PC-3 (cell line): ENCODE data around the gene ATF7. TPM values are rescaled to one million over a fixed set of nuclear protein-coding genes. Genes with fewer than 3 reads are reported as not detected.

Experiments
- ATAC-seq: fragments of 200-7000 bp; cut with Tn5 transposase; 2 replicates; pipeline ENCODE4 v1.9.1; 2020; ENCODE audit warnings: mild to moderate bottlenecking, moderate library complexity
- BruUV-seq: library from RNA; stranded (reverse); fragments of 400-500 nt; replicated peaks from 2 replicates; lab custom pipeline; 2021; lab: Mats Ljungman, UMichigan
- CTCF ChIA-PET: fragments of 300-600 bp; sonication (Branson Sonifier 250); formaldehyde crosslinking; loops from one replicate; lab custom pipeline; 2022; ENCODE audit warnings: antibody characterized with exemption; lab: Charles Lee
- POLR2A ChIA-PET: fragments of 300-600 bp; sonication (Branson Sonifier 250); formaldehyde crosslinking; loops from one replicate; lab custom pipeline; 2022; ENCODE audit warnings: antibody characterized with exemption; ENCODE audit not compliant: unreplicated experiment; lab: Charles Lee
- DNase-seq: peaks from one replicate; pipeline ENCODE4 v3.0.0-alpha.2; 2015
- H2AFZ ChIP-seq: fragments of 300-600 bp; sonication (generic); 2 replicates; pipeline ENCODE4 v1.6.0; 2016; ENCODE audit warnings: antibody characterized with exemption, low read length
- H3F3A ChIP-seq: fragments of 300-600 bp; sonication (generic); one replicate; pipeline ENCODE4 v1.6.0; 2017; ENCODE audit warnings: antibody characterized with exemption, low read length, control low read depth, mild to moderate bottlenecking; ENCODE audit not compliant: unreplicated experiment
- H3K27ac ChIP-seq: fragments of 300-600 bp; sonication (generic); 2 replicates; pipeline ENCODE4 v1.5.1; 2016; ENCODE audit warnings: mild to moderate bottlenecking, low read length
- H3K27me3 ChIP-seq: fragments of 300-600 bp; sonication (generic); 2 replicates; pipeline ENCODE4 v1.6.1; 2016; ENCODE audit warnings: low read length, mixed read lengths
- H3K36me3 ChIP-seq: fragments of 300-600 bp; sonication (generic); 2 replicates; pipeline ENCODE4 v1.6.1; 2016; ENCODE audit warnings: low read depth, mixed run types, low read length, mixed read lengths
- H3K4me1 ChIP-seq: fragments of 300-600 bp; sonication (generic); 2 replicates; pipeline ENCODE4 v1.5.1; 2016; ENCODE audit warnings: low read length; ENCODE audit not compliant: insufficient read depth
- H3K4me2 ChIP-seq: fragments of 300-600 bp; sonication (generic); 2 replicates; pipeline ENCODE4 v1.6.0; 2016; ENCODE audit warnings: low read length
- H3K4me3 ChIP-seq: fragments of 300-600 bp; sonication (generic); 2 replicates; pipeline ENCODE4 v1.5.1; 2016; ENCODE audit warnings: mild to moderate bottlenecking, low read length, mixed read lengths
- H3K79me2 ChIP-seq: fragments of 300-600 bp; sonication (generic); 2 replicates; pipeline ENCODE4 v1.6.1; 2017; ENCODE audit warnings: low read length, mixed read lengths
- H3K9ac ChIP-seq: fragments of 300-600 bp; sonication (generic); 2 replicates; pipeline ENCODE4 v1.6.0; 2016; ENCODE audit warnings: mild to moderate bottlenecking, low read length
- H3K9me2 ChIP-seq: fragments of 300-600 bp; sonication (generic); replicated peaks from 2 replicates; pipeline ENCODE4 v1.6.1; 2016; ENCODE audit warnings: mixed run types, low read length, mixed read lengths
- H3K9me3 ChIP-seq: fragments of 300-600 bp; sonication (generic); 2 replicates; pipeline ENCODE4 v1.6.1; 2016; ENCODE audit warnings: low read length, mixed read lengths
- H4K20me1 ChIP-seq: fragments of 300-600 bp; sonication (generic); 2 replicates; pipeline ENCODE4 v1.6.1; 2016; ENCODE audit warnings: low read length, mixed read lengths
- EZH2 ChIP-seq: fragments of 300-600 bp; sonication (generic); IDR thresholded peaks from one replicate; pipeline ENCODE4 v1.6.1; 2017; ENCODE audit warnings: antibody characterized with exemption, mild to moderate bottlenecking, low read length; ENCODE audit not compliant: unreplicated experiment
- EZH2phosphoT487 ChIP-seq: fragments of 300-600 bp; sonication (generic); IDR thresholded peaks from 2 replicates; pipeline ENCODE4 v1.6.1; 2018; ENCODE audit warnings: mild to moderate bottlenecking, antibody characterized with exemption, low read length, borderline replicate concordance
- intact Hi-C: fragments of 100-400 bp; cut with micrococcal nuclease; formaldehyde crosslinking; loops from 2 replicates; pipeline ENCODE4 v1.9.0; 2023
- total RNA-seq: library from RNA; depleted of rRNA; stranded (reverse); fragments of >200 nt; gene quantifications from 2 replicates; pipeline ENCODE4 v1.2.3, GENCODE V29; 2014
- TF ChIP-seq, protein P1 (sequence below): fragments of 300-600 bp; sonication (generic); conservative IDR thresholded peaks from 2 replicates; pipeline ENCODE4 v1.5.1; 2017; ENCODE audit warnings: antibody characterized with exemption, low read depth, mild to moderate bottlenecking, low read length

The ATF7 gene
- total RNA-seq, 1 experiment from 2014 or later = 7.9 TPM

DNA sequence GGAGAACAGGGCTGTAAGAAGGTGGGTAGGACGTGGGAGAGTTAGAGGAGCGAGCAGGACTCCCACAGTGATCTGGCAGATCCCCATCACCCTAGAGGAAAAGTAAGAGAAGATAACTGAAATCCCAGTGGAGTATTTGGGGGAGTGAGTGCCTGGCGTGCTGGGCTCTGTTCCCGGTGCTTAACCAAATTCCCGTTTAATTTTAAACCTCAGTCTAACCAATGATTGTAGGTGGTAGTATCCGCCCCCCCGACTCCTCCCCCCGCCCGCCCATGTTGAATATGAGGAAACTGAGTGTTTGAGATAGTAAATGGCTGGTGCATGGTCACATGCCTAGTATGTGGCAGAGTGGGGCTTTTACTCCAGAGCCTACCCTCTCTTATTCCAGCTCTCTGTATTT, 123.9 kb downstream of the ATF7 start:
- Histone ChIP-seq H3K27ac (no peak overlapping the region), H2AFZ (no peak overlapping the region), H3K79me2 (peaks cover 27% of the 10 kb centered on the region), H3K4me2 (peak overlapping the region; percentile 87), H3K9ac (0 out of 2 replicates have a peak overlapping the region, but pooled peaks have one; percentile 96), H3F3A (no peaks in the 10 kb centered on the region), H3K4me3 (peak overlapping the region; percentile 75), H4K20me1 (no peaks in the 10 kb centered on the region), H3K4me1 (peaks cover 37% of the 10 kb centered on the region), H3K27me3 (no peaks in the 10 kb centered on the region), H3K36me3 (peaks cover 21% of the 10 kb centered on the region; the same call in 1 of the 2 replicates), H3K9me3 (no peaks in the 10 kb centered on the region), H3K9me2 (no peaks in the 10 kb centered on the region)
- POLR2A ChIA-PET = no interaction called here
- BruUV-seq = no TSS peak
- intact Hi-C loops = no loop called here
- ATAC-seq (no peak), DNase-seq (no peak)
- TF ChIP-seq, protein P1, sequence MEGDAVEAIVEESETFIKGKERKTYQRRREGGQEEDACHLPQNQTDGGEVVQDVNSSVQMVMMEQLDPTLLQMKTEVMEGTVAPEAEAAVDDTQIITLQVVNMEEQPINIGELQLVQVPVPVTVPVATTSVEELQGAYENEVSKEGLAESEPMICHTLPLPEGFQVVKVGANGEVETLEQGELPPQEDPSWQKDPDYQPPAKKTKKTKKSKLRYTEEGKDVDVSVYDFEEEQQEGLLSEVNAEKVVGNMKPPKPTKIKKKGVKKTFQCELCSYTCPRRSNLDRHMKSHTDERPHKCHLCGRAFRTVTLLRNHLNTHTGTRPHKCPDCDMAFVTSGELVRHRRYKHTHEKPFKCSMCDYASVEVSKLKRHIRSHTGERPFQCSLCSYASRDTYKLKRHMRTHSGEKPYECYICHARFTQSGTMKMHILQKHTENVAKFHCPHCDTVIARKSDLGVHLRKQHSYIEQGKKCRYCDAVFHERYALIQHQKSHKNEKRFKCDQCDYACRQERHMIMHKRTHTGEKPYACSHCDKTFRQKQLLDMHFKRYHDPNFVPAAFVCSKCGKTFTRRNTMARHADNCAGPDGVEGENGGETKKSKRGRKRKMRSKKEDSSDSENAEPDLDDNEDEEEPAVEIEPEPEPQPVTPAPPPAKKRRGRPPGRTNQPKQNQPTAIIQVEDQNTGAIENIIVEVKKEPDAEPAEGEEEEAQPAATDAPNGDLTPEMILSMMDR = no peak
- TF ChIP-seq EZH2 = no peak
- CTCF ChIA-PET = no interaction called here

DNA sequence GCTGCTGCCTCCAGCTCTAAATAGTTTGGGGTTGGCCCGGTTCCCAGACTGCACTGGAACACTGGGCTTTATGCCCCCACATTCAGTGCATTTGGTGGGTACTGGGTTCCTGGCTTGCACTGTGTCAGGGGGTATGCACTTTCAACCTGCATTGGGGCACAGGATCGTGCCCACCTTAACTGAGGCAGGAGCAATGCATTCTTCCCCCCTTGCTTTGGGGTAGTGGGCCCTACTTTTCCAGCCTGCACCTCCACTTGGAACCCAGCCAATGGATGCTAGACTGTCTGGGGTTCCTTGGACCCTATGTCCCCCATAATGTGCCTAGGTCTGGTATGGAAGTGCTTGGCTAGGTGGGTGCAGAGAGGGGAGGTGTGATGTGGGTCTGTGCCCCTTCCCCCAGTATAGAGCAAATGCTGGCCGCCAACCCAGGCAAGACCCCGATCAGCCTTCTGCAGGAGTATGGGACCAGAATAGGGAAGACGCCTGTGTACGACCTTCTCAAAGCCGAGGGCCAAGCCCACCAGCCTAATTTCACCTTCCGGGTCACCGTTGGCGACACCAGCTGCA, 124.5 kb downstream of the ATF7 start:
- Histone ChIP-seq H4K20me1 (no peaks in the 10 kb centered on the region), H3K79me2 (peaks cover 27% of the 10 kb centered on the region), H2AFZ (peak overlapping the region; percentile 89), H3K9me2 (no peaks in the 10 kb centered on the region), H3K4me3 (peak overlapping the region; percentile 75), H3K9me3 (no peaks in the 10 kb centered on the region), H3K9ac (peak overlapping the region; percentile 96), H3K4me2 (peak overlapping the region; percentile 87), H3K36me3 (peaks cover 15% of the 10 kb centered on the region; the same call in 1 of the 2 replicates), H3F3A (no peaks in the 10 kb centered on the region), H3K27me3 (no peaks in the 10 kb centered on the region), H3K27ac (peak overlapping the region; percentile 85), H3K4me1 (peaks cover 37% of the 10 kb centered on the region)
- POLR2A ChIA-PET = interaction anchor here (1.2 kb wide), 1 partner anchor 23 kb away, joined by 5 read pairs; no protein-coding TSS in a partner anchor
- CTCF ChIA-PET = interaction anchor here (0.6 to 1.0 kb wide), 4 partner anchors 70 to 270 kb away, joined by 3 read pairs; partner anchors contain the start of gene ATP5MC2
- intact Hi-C loops = no loop called here
- DNase-seq (no peak), ATAC-seq (no peak)
- TF ChIP-seq EZH2 (no peak), EZH2phosphoT487 (no peak)
- TF ChIP-seq, protein P1 = no peak
- BruUV-seq = TSS peak; percentile 72
